Ovary (tissue), 3 donors: Measurements from ENCODE around the gene TTC9B.

Experiments
- POLR2A ChIP-seq: fragments of 450-650 bp; IDR thresholded peaks from one replicate; pipeline ENCODE4 v1.6.1; 2017; ENCODE audit warnings: antibody characterized with exemption, mild to moderate bottlenecking, moderate library complexity
- TF ChIP-seq, protein P1 (sequence below), 3 donors: fragments of 450-650 bp in 2 of 3; fragments of 200-600 bp in 1 of 3; IDR thresholded peaks; one replicate each; pipeline versions ENCODE4 v1.5.1 to v1.8.0; 2016 to 2022; ENCODE audit warnings: antibody characterized with exemption in 3 of 3, mild to moderate bottlenecking in 1 of 3
- donor health status: DM: no; HTN: no; CAD: no.

DNA sequence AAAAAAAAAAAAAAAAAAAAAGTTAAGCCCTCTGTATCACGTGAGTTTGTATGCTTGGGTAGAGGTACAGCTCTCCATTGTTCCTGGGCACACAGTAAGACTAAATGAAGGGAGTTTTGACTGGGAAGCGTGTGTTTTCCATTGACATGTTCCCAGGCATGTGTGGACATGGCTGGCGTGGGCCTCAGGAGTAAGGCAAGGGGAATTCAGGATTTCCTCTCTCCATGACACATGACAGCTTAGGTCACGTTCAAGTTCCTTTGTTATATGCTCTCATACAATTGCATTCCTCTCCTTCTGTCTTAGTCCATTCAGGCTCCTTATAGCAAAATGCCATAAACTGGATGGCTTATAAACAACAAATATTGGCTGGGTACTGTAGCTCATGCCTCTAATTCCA lies 44.1 kb downstream of the TTC9B start:
- TF ChIP-seq, protein P1, sequence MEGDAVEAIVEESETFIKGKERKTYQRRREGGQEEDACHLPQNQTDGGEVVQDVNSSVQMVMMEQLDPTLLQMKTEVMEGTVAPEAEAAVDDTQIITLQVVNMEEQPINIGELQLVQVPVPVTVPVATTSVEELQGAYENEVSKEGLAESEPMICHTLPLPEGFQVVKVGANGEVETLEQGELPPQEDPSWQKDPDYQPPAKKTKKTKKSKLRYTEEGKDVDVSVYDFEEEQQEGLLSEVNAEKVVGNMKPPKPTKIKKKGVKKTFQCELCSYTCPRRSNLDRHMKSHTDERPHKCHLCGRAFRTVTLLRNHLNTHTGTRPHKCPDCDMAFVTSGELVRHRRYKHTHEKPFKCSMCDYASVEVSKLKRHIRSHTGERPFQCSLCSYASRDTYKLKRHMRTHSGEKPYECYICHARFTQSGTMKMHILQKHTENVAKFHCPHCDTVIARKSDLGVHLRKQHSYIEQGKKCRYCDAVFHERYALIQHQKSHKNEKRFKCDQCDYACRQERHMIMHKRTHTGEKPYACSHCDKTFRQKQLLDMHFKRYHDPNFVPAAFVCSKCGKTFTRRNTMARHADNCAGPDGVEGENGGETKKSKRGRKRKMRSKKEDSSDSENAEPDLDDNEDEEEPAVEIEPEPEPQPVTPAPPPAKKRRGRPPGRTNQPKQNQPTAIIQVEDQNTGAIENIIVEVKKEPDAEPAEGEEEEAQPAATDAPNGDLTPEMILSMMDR (IDR thresholded peaks at IDR 0.05), result no peak
- TF ChIP-seq POLR2A, result no peak
